ENCODE results near the gene LAMC1.
A peak's percentile ranks its signal among the peaks of the same experiment; 100 is the strongest.

The LAMC1 gene

DNA sequence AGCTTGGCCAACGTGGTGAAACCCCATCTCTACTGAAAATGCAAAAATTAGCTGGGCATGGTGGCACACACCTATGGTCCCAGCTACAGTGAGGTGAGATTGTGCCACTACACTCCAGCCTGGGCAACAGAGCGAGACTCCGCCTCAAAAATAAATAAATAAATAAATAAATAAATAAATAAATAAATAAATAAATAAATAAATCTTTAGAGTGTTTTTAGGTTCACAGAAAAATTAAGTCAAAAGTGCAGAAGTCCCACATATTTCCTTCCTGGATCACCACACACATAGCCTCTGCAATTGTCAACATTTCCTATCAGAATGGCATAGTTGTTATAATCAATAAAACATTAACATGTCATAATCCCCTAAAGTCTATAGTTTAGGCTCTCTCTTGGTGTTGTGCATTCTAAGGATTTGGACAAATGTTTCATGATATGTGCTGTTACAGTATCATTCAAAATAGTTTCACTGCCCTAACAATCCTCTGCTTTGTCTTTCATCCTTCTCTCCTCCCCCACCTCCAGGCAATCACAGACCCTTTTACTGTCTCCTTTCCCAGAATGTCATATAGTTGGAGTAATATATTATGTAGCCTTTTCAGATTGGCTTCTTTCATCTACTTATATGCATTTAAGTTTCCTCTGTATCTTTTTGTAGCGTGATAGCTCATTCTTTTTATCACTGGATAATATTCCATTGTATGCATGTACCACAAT is 58.3 kb downstream of the LAMC1 start (continued):
- TF ChIP-seq, protein P1, sequence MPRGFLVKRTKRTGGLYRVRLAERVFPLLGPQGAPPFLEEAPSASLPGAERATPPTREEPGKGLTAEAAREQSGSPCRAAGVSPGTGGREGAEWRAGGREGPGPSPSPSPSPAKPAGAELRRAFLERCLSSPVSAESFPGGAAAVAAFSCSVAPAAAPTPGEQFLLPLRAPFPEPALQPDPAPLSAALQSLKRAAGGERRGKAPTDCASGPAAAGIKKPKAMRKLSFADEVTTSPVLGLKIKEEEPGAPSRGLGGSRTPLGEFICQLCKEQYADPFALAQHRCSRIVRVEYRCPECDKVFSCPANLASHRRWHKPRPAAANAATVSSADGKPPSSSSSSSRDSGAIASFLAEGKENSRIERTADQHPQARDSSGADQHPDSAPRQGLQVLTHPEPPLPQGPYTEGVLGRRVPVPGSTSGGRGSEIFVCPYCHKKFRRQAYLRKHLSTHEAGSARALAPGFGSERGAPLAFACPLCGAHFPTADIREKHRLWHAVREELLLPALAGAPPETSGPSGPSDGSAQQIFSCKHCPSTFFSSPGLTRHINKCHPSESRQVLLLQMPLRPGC (tag by site-specific recombination; IDR thresholded peaks at IDR 0.05): no peak
- TF ChIP-seq, protein P2, sequence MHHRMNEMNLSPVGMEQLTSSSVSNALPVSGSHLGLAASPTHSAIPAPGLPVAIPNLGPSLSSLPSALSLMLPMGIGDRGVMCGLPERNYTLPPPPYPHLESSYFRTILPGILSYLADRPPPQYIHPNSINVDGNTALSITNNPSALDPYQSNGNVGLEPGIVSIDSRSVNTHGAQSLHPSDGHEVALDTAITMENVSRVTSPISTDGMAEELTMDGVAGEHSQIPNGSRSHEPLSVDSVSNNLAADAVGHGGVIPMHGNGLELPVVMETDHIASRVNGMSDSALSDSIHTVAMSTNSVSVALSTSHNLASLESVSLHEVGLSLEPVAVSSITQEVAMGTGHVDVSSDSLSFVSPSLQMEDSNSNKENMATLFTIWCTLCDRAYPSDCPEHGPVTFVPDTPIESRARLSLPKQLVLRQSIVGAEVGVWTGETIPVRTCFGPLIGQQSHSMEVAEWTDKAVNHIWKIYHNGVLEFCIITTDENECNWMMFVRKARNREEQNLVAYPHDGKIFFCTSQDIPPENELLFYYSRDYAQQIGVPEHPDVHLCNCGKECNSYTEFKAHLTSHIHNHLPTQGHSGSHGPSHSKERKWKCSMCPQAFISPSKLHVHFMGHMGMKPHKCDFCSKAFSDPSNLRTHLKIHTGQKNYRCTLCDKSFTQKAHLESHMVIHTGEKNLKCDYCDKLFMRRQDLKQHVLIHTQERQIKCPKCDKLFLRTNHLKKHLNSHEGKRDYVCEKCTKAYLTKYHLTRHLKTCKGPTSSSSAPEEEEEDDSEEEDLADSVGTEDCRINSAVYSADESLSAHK (tag by site-specific recombination; IDR thresholded peaks at IDR 0.05): no peak
- TF ChIP-seq ZNF112 (tag by site-specific recombination; IDR thresholded peaks at IDR 0.05) (no peak), FEZF1 (tag by site-specific recombination; IDR thresholded peaks at IDR 0.05) (no peak; the same call in 1 of the 2 replicates), YY2 (tag by site-specific recombination; IDR thresholded peaks at IDR 0.05) (no peak), ZNF514 (tag by site-specific recombination; IDR thresholded peaks at IDR 0.05) (no peak), ZNF560 (tag by site-specific recombination; IDR thresholded peaks at IDR 0.05; ENCODE audit: borderline replicate concordance) (peak; percentile 47; the same call in 1 of the 2 replicates), ZNF843 (tag by site-specific recombination; IDR thresholded peaks at IDR 0.05) (no peak), OVOL3 (tag by site-specific recombination; IDR thresholded peaks at IDR 0.05) (no peak), ZNF747 (tag by site-specific recombination; IDR thresholded peaks at IDR 0.05) (no peak), ZNF19 (tag by site-specific recombination; IDR thresholded peaks at IDR 0.05; ENCODE audit: low read depth) (peak; percentile 42; the same call in 1 of the 2 replicates)
- TF ChIP-seq, protein P3, sequence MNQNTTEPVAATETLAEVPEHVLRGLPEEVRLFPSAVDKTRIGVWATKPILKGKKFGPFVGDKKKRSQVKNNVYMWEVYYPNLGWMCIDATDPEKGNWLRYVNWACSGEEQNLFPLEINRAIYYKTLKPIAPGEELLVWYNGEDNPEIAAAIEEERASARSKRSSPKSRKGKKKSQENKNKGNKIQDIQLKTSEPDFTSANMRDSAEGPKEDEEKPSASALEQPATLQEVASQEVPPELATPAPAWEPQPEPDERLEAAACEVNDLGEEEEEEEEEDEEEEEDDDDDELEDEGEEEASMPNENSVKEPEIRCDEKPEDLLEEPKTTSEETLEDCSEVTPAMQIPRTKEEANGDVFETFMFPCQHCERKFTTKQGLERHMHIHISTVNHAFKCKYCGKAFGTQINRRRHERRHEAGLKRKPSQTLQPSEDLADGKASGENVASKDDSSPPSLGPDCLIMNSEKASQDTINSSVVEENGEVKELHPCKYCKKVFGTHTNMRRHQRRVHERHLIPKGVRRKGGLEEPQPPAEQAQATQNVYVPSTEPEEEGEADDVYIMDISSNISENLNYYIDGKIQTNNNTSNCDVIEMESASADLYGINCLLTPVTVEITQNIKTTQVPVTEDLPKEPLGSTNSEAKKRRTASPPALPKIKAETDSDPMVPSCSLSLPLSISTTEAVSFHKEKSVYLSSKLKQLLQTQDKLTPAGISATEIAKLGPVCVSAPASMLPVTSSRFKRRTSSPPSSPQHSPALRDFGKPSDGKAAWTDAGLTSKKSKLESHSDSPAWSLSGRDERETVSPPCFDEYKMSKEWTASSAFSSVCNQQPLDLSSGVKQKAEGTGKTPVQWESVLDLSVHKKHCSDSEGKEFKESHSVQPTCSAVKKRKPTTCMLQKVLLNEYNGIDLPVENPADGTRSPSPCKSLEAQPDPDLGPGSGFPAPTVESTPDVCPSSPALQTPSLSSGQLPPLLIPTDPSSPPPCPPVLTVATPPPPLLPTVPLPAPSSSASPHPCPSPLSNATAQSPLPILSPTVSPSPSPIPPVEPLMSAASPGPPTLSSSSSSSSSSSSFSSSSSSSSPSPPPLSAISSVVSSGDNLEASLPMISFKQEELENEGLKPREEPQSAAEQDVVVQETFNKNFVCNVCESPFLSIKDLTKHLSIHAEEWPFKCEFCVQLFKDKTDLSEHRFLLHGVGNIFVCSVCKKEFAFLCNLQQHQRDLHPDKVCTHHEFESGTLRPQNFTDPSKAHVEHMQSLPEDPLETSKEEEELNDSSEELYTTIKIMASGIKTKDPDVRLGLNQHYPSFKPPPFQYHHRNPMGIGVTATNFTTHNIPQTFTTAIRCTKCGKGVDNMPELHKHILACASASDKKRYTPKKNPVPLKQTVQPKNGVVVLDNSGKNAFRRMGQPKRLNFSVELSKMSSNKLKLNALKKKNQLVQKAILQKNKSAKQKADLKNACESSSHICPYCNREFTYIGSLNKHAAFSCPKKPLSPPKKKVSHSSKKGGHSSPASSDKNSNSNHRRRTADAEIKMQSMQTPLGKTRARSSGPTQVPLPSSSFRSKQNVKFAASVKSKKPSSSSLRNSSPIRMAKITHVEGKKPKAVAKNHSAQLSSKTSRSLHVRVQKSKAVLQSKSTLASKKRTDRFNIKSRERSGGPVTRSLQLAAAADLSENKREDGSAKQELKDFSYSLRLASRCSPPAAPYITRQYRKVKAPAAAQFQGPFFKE (tag by site-specific recombination; IDR thresholded peaks at IDR 0.05; ENCODE audit: borderline replicate concordance): no peak
- TF ChIP-seq, protein P4, sequence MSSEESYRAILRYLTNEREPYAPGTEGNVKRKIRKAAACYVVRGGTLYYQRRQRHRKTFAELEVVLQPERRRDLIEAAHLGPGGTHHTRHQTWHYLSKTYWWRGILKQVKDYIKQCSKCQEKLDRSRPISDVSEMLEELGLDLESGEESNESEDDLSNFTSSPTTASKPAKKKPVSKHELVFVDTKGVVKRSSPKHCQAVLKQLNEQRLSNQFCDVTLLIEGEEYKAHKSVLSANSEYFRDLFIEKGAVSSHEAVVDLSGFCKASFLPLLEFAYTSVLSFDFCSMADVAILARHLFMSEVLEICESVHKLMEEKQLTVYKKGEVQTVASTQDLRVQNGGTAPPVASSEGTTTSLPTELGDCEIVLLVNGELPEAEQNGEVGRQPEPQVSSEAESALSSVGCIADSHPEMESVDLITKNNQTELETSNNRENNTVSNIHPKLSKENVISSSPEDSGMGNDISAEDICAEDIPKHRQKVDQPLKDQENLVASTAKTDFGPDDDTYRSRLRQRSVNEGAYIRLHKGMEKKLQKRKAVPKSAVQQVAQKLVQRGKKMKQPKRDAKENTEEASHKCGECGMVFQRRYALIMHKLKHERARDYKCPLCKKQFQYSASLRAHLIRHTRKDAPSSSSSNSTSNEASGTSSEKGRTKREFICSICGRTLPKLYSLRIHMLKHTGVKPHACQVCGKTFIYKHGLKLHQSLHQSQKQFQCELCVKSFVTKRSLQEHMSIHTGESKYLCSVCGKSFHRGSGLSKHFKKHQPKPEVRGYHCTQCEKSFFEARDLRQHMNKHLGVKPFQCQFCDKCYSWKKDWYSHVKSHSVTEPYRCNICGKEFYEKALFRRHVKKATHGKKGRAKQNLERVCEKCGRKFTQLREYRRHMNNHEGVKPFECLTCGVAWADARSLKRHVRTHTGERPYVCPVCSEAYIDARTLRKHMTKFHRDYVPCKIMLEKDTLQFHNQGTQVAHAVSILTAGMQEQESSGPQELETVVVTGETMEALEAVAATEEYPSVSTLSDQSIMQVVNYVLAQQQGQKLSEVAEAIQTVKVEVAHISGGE (tag by site-specific recombination; conservative IDR thresholded peaks at IDR 0.05; ENCODE audit: low read depth): peak; percentile 81
- TF ChIP-seq, protein P5, sequence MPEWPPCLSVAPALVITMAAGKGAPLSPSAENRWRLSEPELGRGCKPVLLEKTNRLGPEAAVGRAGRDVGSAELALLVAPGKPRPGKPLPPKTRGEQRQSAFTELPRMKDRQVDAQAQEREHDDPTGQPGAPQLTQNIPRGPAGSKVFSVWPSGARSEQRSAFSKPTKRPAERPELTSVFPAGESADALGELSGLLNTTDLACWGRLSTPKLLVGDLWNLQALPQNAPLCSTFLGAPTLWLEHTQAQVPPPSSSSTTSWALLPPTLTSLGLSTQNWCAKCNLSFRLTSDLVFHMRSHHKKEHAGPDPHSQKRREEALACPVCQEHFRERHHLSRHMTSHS (tag by site-specific recombination; IDR thresholded peaks at IDR 0.05): no peak
- TF ChIP-seq, protein P6, sequence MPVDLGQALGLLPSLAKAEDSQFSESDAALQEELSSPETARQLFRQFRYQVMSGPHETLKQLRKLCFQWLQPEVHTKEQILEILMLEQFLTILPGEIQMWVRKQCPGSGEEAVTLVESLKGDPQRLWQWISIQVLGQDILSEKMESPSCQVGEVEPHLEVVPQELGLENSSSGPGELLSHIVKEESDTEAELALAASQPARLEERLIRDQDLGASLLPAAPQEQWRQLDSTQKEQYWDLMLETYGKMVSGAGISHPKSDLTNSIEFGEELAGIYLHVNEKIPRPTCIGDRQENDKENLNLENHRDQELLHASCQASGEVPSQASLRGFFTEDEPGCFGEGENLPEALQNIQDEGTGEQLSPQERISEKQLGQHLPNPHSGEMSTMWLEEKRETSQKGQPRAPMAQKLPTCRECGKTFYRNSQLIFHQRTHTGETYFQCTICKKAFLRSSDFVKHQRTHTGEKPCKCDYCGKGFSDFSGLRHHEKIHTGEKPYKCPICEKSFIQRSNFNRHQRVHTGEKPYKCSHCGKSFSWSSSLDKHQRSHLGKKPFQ (tag by site-specific recombination; IDR thresholded peaks at IDR 0.05): 0 out of 2 replicates have a peak, but pooled peaks have one; percentile 13
- TF ChIP-seq, protein P7, sequence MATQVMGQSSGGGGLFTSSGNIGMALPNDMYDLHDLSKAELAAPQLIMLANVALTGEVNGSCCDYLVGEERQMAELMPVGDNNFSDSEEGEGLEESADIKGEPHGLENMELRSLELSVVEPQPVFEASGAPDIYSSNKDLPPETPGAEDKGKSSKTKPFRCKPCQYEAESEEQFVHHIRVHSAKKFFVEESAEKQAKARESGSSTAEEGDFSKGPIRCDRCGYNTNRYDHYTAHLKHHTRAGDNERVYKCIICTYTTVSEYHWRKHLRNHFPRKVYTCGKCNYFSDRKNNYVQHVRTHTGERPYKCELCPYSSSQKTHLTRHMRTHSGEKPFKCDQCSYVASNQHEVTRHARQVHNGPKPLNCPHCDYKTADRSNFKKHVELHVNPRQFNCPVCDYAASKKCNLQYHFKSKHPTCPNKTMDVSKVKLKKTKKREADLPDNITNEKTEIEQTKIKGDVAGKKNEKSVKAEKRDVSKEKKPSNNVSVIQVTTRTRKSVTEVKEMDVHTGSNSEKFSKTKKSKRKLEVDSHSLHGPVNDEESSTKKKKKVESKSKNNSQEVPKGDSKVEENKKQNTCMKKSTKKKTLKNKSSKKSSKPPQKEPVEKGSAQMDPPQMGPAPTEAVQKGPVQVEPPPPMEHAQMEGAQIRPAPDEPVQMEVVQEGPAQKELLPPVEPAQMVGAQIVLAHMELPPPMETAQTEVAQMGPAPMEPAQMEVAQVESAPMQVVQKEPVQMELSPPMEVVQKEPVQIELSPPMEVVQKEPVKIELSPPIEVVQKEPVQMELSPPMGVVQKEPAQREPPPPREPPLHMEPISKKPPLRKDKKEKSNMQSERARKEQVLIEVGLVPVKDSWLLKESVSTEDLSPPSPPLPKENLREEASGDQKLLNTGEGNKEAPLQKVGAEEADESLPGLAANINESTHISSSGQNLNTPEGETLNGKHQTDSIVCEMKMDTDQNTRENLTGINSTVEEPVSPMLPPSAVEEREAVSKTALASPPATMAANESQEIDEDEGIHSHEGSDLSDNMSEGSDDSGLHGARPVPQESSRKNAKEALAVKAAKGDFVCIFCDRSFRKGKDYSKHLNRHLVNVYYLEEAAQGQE (tag by site-specific recombination; IDR thresholded peaks at IDR 0.05): peak; percentile 75

Data from HEK293 (cell line).